HG03097 (cell line): ENCODE data around the gene CHST13.
"Not testable (repeated sequence)": the region's sequence is repeated elsewhere in the genome, so short reads cannot be mapped to it uniquely, and the experiment has no call there.

Experiments used
- ATAC-seq: cut with Tn5 transposase; IDR thresholded peaks from one replicate; pipeline ENCODE4 v1.9.1; 2021; ENCODE audit not compliant: unreplicated experiment, low FRiP score

Gene CHST13

GRCh38 chr3:126580746-126581145 is 56.8 kb downstream of the CHST13 start:
- ATAC-seq, result no peak

GRCh38 chr3:126581569-126581968 is 57.6 kb downstream of the CHST13 start:
- no peak for ATAC-seq

GRCh38 chr3:126582311-126582710 is 58.4 kb downstream of the CHST13 start:
- ATAC-seq, result no peak

- ATAC-seq, result not testable (repeated sequence)
Observed at GRCh38 chr3:126591515-126591914, 67.6 kb downstream of the CHST13 start.
